Measurements from ENCODE around the gene L2HGDH. TPM values are rescaled to one million over a fixed set of nuclear protein-coding genes. Genes with fewer than 3 reads are reported as not detected.

Gene L2HGDH
- total RNA-seq, 2 donors from 2014 or later: 3.4 to 4.9 TPM

GRCh38 chr14:50260072-50260471 is 52.0 kb downstream of the L2HGDH start:
- no peak overlapping the region for H3K4me3 ChIP-seq
- WGBS, 2 donors: 80 to 82% methylated on average over 3 of the region's 3 CpGs
- H3K36me3 ChIP-seq (replicated peaks in 1 of 2; ENCODE audit: insufficient read depth in 1 of 2, low read depth in 2 of 2): no peaks in the 10 kb centered on the region
- DNase-seq (no peak), ATAC-seq (no peak)
- no peaks in the 10 kb centered on the region for H3K27me3 ChIP-seq
- H3K9me3 ChIP-seq: no peaks in the 10 kb centered on the region
- intact Hi-C loops (cut with DNase I): no loop called here
- TF ChIP-seq POLR2A (IDR thresholded peaks at IDR 0.05): no peak
- no peak for TF ChIP-seq CTCF (IDR thresholded peaks at IDR 0.05)
- H3K4me1 ChIP-seq: no peaks in the 10 kb centered on the region
- no peak overlapping the region for H3K27ac ChIP-seq

- TF ChIP-seq CTCF (IDR thresholded peaks at IDR 0.05) (no peak), POLR2A (IDR thresholded peaks at IDR 0.05) (no peak)
- DNase-seq (no peak), ATAC-seq (no peak)
- H3K27ac ChIP-seq: no peak overlapping the region
- intact Hi-C loops (cut with DNase I): no loop called here
- H3K27me3 ChIP-seq: no peaks in the 10 kb centered on the region
- WGBS, 2 donors: 41 to 69% methylated on average over 2 of the region's 2 CpGs
- no peak overlapping the region for H3K4me3 ChIP-seq
- no peaks in the 10 kb centered on the region for H3K36me3 ChIP-seq (replicated peaks in 1 of 2; ENCODE audit: insufficient read depth in 1 of 2, low read depth in 2 of 2)
- no peaks in the 10 kb centered on the region for H3K9me3 ChIP-seq
- no peaks in the 10 kb centered on the region for H3K4me1 ChIP-seq
Measured at GRCh38 chr14:50257732-50258131, 54.3 kb downstream of the L2HGDH start.

- H3K36me3 ChIP-seq (replicated peaks in 1 of 2; ENCODE audit: insufficient read depth in 1 of 2, low read depth in 2 of 2): no peaks in the 10 kb centered on the region
- intact Hi-C loops (cut with DNase I): no loop called here
- ATAC-seq: no peak
- H3K27ac ChIP-seq: no peak overlapping the region
- no peak overlapping the region for H3K4me3 ChIP-seq
- H3K4me1 ChIP-seq: no peaks in the 10 kb centered on the region
- H3K9me3 ChIP-seq: no peaks in the 10 kb centered on the region
- no peak for TF ChIP-seq CTCF (IDR thresholded peaks at IDR 0.05)
- TF ChIP-seq POLR2A (IDR thresholded peaks at IDR 0.05): no peak
- 90 to 91% methylated on average over 3 of the region's 3 CpGs for WGBS, 2 donors
- H3K27me3 ChIP-seq: no peaks in the 10 kb centered on the region
- no peak for DNase-seq
Measured at GRCh38 chr14:50254248-50254647, 57.8 kb downstream of the L2HGDH start.

GRCh38 chr14:50249136-50249775 is 62.8 kb downstream of the L2HGDH start:
- no peaks in the 10 kb centered on the region for H3K27me3 ChIP-seq
- TF ChIP-seq POLR2A (IDR thresholded peaks at IDR 0.05) (no peak), CTCF (IDR thresholded peaks at IDR 0.05) (no peak)
- H3K4me1 ChIP-seq: no peaks in the 10 kb centered on the region
- ATAC-seq: no peak
- H3K27ac ChIP-seq: no peak overlapping the region
- intact Hi-C loops (cut with DNase I): no loop called here
- no peak overlapping the region for H3K4me3 ChIP-seq
- WGBS, 2 donors: 88 to 90% methylated on average over 5 to 7 of the region's 7 CpGs
- no peak for DNase-seq
- no peaks in the 10 kb centered on the region for H3K9me3 ChIP-seq
- no peaks in the 10 kb centered on the region for H3K36me3 ChIP-seq (replicated peaks in 1 of 2; ENCODE audit: insufficient read depth in 1 of 2, low read depth in 2 of 2)

- WGBS, 2 donors: 64 to 65% methylated on average over 3 of the region's 3 CpGs
- ATAC-seq: no peak
Measured at GRCh38 chr14:50247245-50247644, 64.8 kb downstream of the L2HGDH start.

More at GRCh38 chr14:50247245-50247644, 64.8 kb downstream of the L2HGDH start:
- Histone ChIP-seq H3K9me3 (no peaks in the 10 kb centered on the region), H3K4me3 (no peak overlapping the region), H3K4me1 (no peaks in the 10 kb centered on the region), H3K36me3 (replicated peaks in 1 of 2; ENCODE audit: insufficient read depth in 1 of 2, low read depth in 2 of 2) (no peaks in the 10 kb centered on the region), H3K27me3 (no peaks in the 10 kb centered on the region), H3K27ac (no peak overlapping the region)
- TF ChIP-seq POLR2A (IDR thresholded peaks at IDR 0.05): no peak
- no peak for TF ChIP-seq CTCF (IDR thresholded peaks at IDR 0.05)
- intact Hi-C loops (cut with DNase I): no loop called here
- no peak for DNase-seq
